COLO668 (cell line): ENCODE data around the gene SCFD2.
"Not testable (repeated sequence)": the region's sequence is repeated elsewhere in the genome, so short reads cannot be mapped to it uniquely, and the experiment has no call there.

Source experiments
- DNase-seq: peaks from one replicate; lab custom pipeline; 2025; ENCODE audit not compliant: unreplicated experiment; lab: John Stamatoyannopoulos, UW

Gene SCFD2

GRCh38 chr4:53059871-53060270, 306.0 kb downstream of the SCFD2 start:
- no peak for DNase-seq

GRCh38 chr4:53059256-53059655, 306.6 kb downstream of the SCFD2 start:
- no peak for DNase-seq

GRCh38 chr4:53057679-53058078, 308.2 kb downstream of the SCFD2 start:
- no peak for DNase-seq

- DNase-seq, result not testable (repeated sequence)
Measured at GRCh38 chr4:53057108-53057507, 308.8 kb downstream of the SCFD2 start.

- no peak for DNase-seq
Measured at GRCh38 chr4:53055716-53056403, 310.0 kb downstream of the SCFD2 start.

- no peak for DNase-seq
Measured at GRCh38 chr4:53055274-53055673, 310.6 kb downstream of the SCFD2 start.

GRCh38 chr4:53050361-53050774, 315.5 kb downstream of the SCFD2 start:
- DNase-seq, result no peak

GRCh38 chr4:53049528-53049927, 316.3 kb downstream of the SCFD2 start:
- DNase-seq, result no peak

GRCh38 chr4:53044651-53044960, 321.3 kb downstream of the SCFD2 start:
- no peak for DNase-seq

- DNase-seq, result no peak
Measured at GRCh38 chr4:53043891-53044650, 321.8 kb downstream of the SCFD2 start.

GRCh38 chr4:53043055-53043454, 322.8 kb downstream of the SCFD2 start:
- no peak for DNase-seq

GRCh38 chr4:53040851-53041250, 325.0 kb downstream of the SCFD2 start:
- no peak for DNase-seq

GRCh38 chr4:53040459-53040815, 325.4 kb downstream of the SCFD2 start:
- no peak for DNase-seq

GRCh38 chr4:53039741-53040458, 326.0 kb downstream of the SCFD2 start:
- no peak for DNase-seq

GRCh38 chr4:53037892-53038291, 328.0 kb downstream of the SCFD2 start:
- DNase-seq, result no peak

- DNase-seq, result not testable (repeated sequence)
Measured at GRCh38 chr4:53032908-53033307, 333.0 kb downstream of the SCFD2 start.

GRCh38 chr4:53026233-53026632, 339.6 kb downstream of the SCFD2 start:
- DNase-seq, result no peak

- no peak for DNase-seq
Measured at GRCh38 chr4:53023677-53024299, 342.1 kb downstream of the SCFD2 start.

- no peak for DNase-seq
Measured at GRCh38 chr4:53022513-53023100, 343.3 kb downstream of the SCFD2 start.

GRCh38 chr4:53021754-53022512, 343.9 kb downstream of the SCFD2 start:
- no peak for DNase-seq
